ENCODE results near the gene ST6GALNAC5. TPM values are rescaled to one million over a fixed set of nuclear protein-coding genes. Genes with fewer than 3 reads are reported as not detected.
"Not testable (repeated sequence)": the region's sequence is repeated elsewhere in the genome, so short reads cannot be mapped to it uniquely, and the experiment has no call there.

ST6GALNAC5 gene
- total RNA-seq (2021; ENCODE audit: unreplicated experiment) (not detected), Bru-seq, nascent RNA (not detected), BruChase-seq, experiment 1, labeled RNA remaining after a 2-hour chase (percentile 0 among the genes with signal in this experiment), BruChase-seq, experiment 2, labeled RNA remaining after a 6-hour chase (percentile 1 among the genes with signal in this experiment)
- not detected for polyA plus RNA-seq (2012; ENCODE audit: insufficient read length)
- long read RNA-seq, result 0 reads

GRCh38 chr1:76867342-76868130 lies at the start of gene ST6GALNAC5:
ST6GALNAC5 (plus strand) TSS chr1:76867480.
- ChIA-PET CTCF (no interaction called here), POLR2A (no interaction called here)
- peaks cover 2% of the 10 kb centered on the region; the same call in 1 of the 2 replicates for H3K27me3 ChIP-seq (ENCODE audit: control insufficient read depth, insufficient read depth, low read length)
- no peak within 1 kb of the TSS for H3K27ac ChIP-seq (ENCODE audit: low read length)
- ATAC-seq (no peak), DNase-seq (ENCODE audit: low read depth, low spot score) (no peak)
- in situ Hi-C loops (cut with HindIII; ENCODE audit: low pct_unique_long_range_greater_than_20kb, low sequenced_read_pairs), result no loop called here
- intact Hi-C loops (cut with micrococcal nuclease; ENCODE audit: unreplicated experiment), result no loop called here
- no peaks in the 10 kb centered on the region for H3K4me1 ChIP-seq (ENCODE audit: control insufficient read depth, insufficient read depth, low read length)
- H3K36me3 ChIP-seq (ENCODE audit: control insufficient read depth, insufficient read depth, low read length), result no peaks in the 10 kb centered on the region
- H3K9me3 ChIP-seq (ENCODE audit: control insufficient read depth, insufficient read depth, low read depth, low read length), result no peaks in the 10 kb centered on the region
- H3K4me3 ChIP-seq (ENCODE audit: low read depth in 2 of 2, low read length in 2 of 2), result peak within 1 kb of the TSS in 1 of 2 experiments; percentile 35; a peak in 1 of 4 replicates
- no TSS peak for BruUV-seq (replicated peaks)
- TF ChIP-seq POLR2AphosphoS5 (IDR thresholded peaks at IDR 0.05; ENCODE audit: low read depth, low read length) (no peak), SIN3A (IDR thresholded peaks at IDR 0.05; ENCODE audit: borderline replicate concordance, insufficient read depth, low read depth, low read length) (no peak), TCF7L2 (IDR thresholded peaks at IDR 0.05; ENCODE audit: low read depth, low read length) (no peak), REST (IDR thresholded peaks at IDR 0.05; ENCODE audit: insufficient read depth in 1 of 2, low read depth in 2 of 2, low read length in 1 of 2) (no peak), CTCF (IDR thresholded peaks at IDR 0.05) (no peak)

- in situ Hi-C loops (cut with HindIII; ENCODE audit: low pct_unique_long_range_greater_than_20kb, low sequenced_read_pairs), result no loop called here
- Histone ChIP-seq H3K27ac (ENCODE audit: low read length) (no peak overlapping the region), H3K27me3 (ENCODE audit: control insufficient read depth, insufficient read depth, low read length) (no peaks in the 10 kb centered on the region), H3K4me1 (ENCODE audit: control insufficient read depth, insufficient read depth, low read length) (no peaks in the 10 kb centered on the region), H3K9me3 (ENCODE audit: control insufficient read depth, insufficient read depth, low read depth, low read length) (no peaks in the 10 kb centered on the region), H3K4me3 (ENCODE audit: low read depth in 2 of 2, low read length in 2 of 2) (no peak overlapping the region), H3K36me3 (ENCODE audit: control insufficient read depth, insufficient read depth, low read length) (no peaks in the 10 kb centered on the region)
- ATAC-seq (no peak), DNase-seq (ENCODE audit: low read depth, low spot score) (no peak)
- ChIA-PET CTCF (no interaction called here), POLR2A (no interaction called here)
- TF ChIP-seq REST (IDR thresholded peaks at IDR 0.05; ENCODE audit: insufficient read depth in 1 of 2, low read depth in 2 of 2, low read length in 1 of 2) (no peak), SIN3A (IDR thresholded peaks at IDR 0.05; ENCODE audit: borderline replicate concordance, insufficient read depth, low read depth, low read length) (no peak), POLR2AphosphoS5 (IDR thresholded peaks at IDR 0.05; ENCODE audit: low read depth, low read length) (no peak), TCF7L2 (IDR thresholded peaks at IDR 0.05; ENCODE audit: low read depth, low read length) (no peak), CTCF (IDR thresholded peaks at IDR 0.05) (no peak)
- intact Hi-C loops (cut with micrococcal nuclease; ENCODE audit: unreplicated experiment), result no loop called here
- BruUV-seq (replicated peaks), result no TSS peak
Observed at GRCh38 chr1:76820028-76820427, 47.3 kb upstream of the ST6GALNAC5 start.

GRCh38 chr1:76822961-76823360 lies 44.3 kb upstream of the ST6GALNAC5 start:
- ATAC-seq; in situ Hi-C loops (cut with HindIII; ENCODE audit: low pct_unique_long_range_greater_than_20kb, low sequenced_read_pairs); H3K4me1 ChIP-seq (ENCODE audit: control insufficient read depth, insufficient read depth, low read length); H3K4me3 ChIP-seq (ENCODE audit: low read depth in 2 of 2, low read length in 2 of 2); POLR2A ChIA-PET; H3K9me3 ChIP-seq (ENCODE audit: control insufficient read depth, insufficient read depth, low read depth, low read length); DNase-seq (ENCODE audit: low read depth, low spot score); H3K36me3 ChIP-seq (ENCODE audit: control insufficient read depth, insufficient read depth, low read length); H3K27ac ChIP-seq (ENCODE audit: low read length); intact Hi-C loops (cut with micrococcal nuclease; ENCODE audit: unreplicated experiment); BruUV-seq (replicated peaks); H3K27me3 ChIP-seq (ENCODE audit: control insufficient read depth, insufficient read depth, low read length); CTCF ChIA-PET: not testable (repeated sequence)

Data from Panc1 (cell line).